ENCODE results near the gene CDH3. TPM values are rescaled to one million over a fixed set of nuclear protein-coding genes. Genes with fewer than 3 reads are reported as not detected.

Gene CDH3
- total RNA-seq, 4 donors from 2014 or later = 0.32 to 2.0 TPM; not detected in 2

- Histone ChIP-seq H3K36me3 (no peaks in the 10 kb centered on the region), H3K27ac (no peak overlapping the region), H3K4me3 (no peak overlapping the region), H3K27me3 (no peaks in the 10 kb centered on the region), H3K9me3 (no peaks in the 10 kb centered on the region), H3K4me1 (no peaks in the 10 kb centered on the region)
- in situ Hi-C loops (cut with MboI; ENCODE audit: low pct_ligation_motif_present in 1 of 4, low pct_unique_long_range_greater_than_20kb in 1 of 4, low sequenced_read_pairs in 3 of 4) (loop anchor here in 3 of 4 donors (10.0 kb wide), 2 partner anchors 95 to 105 kb away; no protein-coding TSS in a partner anchor), intact Hi-C loops (cut with DNase I; ENCODE audit: low total_unique reads) (no loop called here)
- 54% methylated on average over 6 of the region's 6 CpGs for WGBS, 2 donors (ENCODE audit: low coverage in 1 of 2)
- no peak for DNase-seq
- no peak for TF ChIP-seq EP300 (IDR thresholded peaks at IDR 0.05; ENCODE audit: low read depth)
- no peak for TF ChIP-seq POLR2A (IDR thresholded peaks at IDR 0.05)
- TF ChIP-seq CTCF (IDR thresholded peaks at IDR 0.05) = no peak
- TF ChIP-seq POLR2AphosphoS5 (IDR thresholded peaks at IDR 0.05) = no peak
Measured at GRCh38 chr16:68700120-68700519, 55.0 kb downstream of the CDH3 start.

- Histone ChIP-seq H3K9me3 (no peaks in the 10 kb centered on the region), H3K27ac (no peak overlapping the region), H3K27me3 (no peaks in the 10 kb centered on the region), H3K36me3 (no peaks in the 10 kb centered on the region), H3K4me3 (no peak overlapping the region), H3K4me1 (no peaks in the 10 kb centered on the region)
- intact Hi-C loops (cut with DNase I; ENCODE audit: low total_unique reads) (no loop called here), in situ Hi-C loops (cut with MboI; ENCODE audit: low pct_ligation_motif_present in 1 of 4, low pct_unique_long_range_greater_than_20kb in 1 of 4, low sequenced_read_pairs in 3 of 4) (loop anchor here in 3 of 4 donors (10.0 kb wide), 2 partner anchors 94 to 104 kb away; no protein-coding TSS in a partner anchor)
- 86 to 90% methylated on average over 2 to 5 of the region's 5 CpGs for WGBS, 2 donors (ENCODE audit: low coverage in 1 of 2)
- DNase-seq = no peak
- TF ChIP-seq EP300 (IDR thresholded peaks at IDR 0.05; ENCODE audit: low read depth) (no peak), POLR2A (IDR thresholded peaks at IDR 0.05) (no peak), CTCF (IDR thresholded peaks at IDR 0.05) (no peak), POLR2AphosphoS5 (IDR thresholded peaks at IDR 0.05) (no peak)
Measured at GRCh38 chr16:68700831-68701230, 55.7 kb downstream of the CDH3 start.

GRCh38 chr16:68704232-68704867 is 59.2 kb downstream of the CDH3 start:
- H3K4me3 ChIP-seq = no peak overlapping the region
- no peak overlapping the region for H3K27ac ChIP-seq
- H3K9me3 ChIP-seq = no peaks in the 10 kb centered on the region
- intact Hi-C loops (cut with DNase I; ENCODE audit: low total_unique reads) (no loop called here), in situ Hi-C loops (cut with MboI; ENCODE audit: low pct_ligation_motif_present in 1 of 4, low pct_unique_long_range_greater_than_20kb in 1 of 4, low sequenced_read_pairs in 3 of 4) (loop anchor here in 3 of 4 donors (10.0 kb wide), 2 partner anchors 90 to 100 kb away; no protein-coding TSS in a partner anchor)
- DNase-seq = peak; percentile 92
- H3K4me1 ChIP-seq = peaks cover 0 to 14% (median 6%) of the 10 kb centered on the region in 4 donors
- WGBS, 2 donors (ENCODE audit: low coverage in 1 of 2) = 36% methylated on average over 15 of the region's 15 CpGs; no CpG with 5 or more reads in 1 of the 2 donors
- no peaks in the 10 kb centered on the region for H3K36me3 ChIP-seq
- no peaks in the 10 kb centered on the region for H3K27me3 ChIP-seq
- peak; percentile 69 to 96 (median 79) for TF ChIP-seq CTCF (IDR thresholded peaks at IDR 0.05)
- TF ChIP-seq EP300 (IDR thresholded peaks at IDR 0.05; ENCODE audit: low read depth) = no peak
- TF ChIP-seq POLR2AphosphoS5 (IDR thresholded peaks at IDR 0.05) = peak in 2 of 3 donors; percentile 47 to 55
- no peak for TF ChIP-seq POLR2A (IDR thresholded peaks at IDR 0.05)

GRCh38 chr16:68707340-68708152 is 62.4 kb downstream of the CDH3 start:
- TF ChIP-seq POLR2A (IDR thresholded peaks at IDR 0.05) (no peak), POLR2AphosphoS5 (IDR thresholded peaks at IDR 0.05) (no peak), EP300 (IDR thresholded peaks at IDR 0.05; ENCODE audit: low read depth) (no peak), CTCF (IDR thresholded peaks at IDR 0.05) (peak in 1 of 5 experiments; percentile 15)
- H3K27me3 ChIP-seq = no peaks in the 10 kb centered on the region
- H3K4me1 ChIP-seq = peaks cover 0 to 20% (median 6%) of the 10 kb centered on the region in 4 donors
- H3K27ac ChIP-seq = peak overlapping the region; percentile 63 to 77 (median 70)
- H3K4me3 ChIP-seq = no peak overlapping the region
- intact Hi-C loops (cut with DNase I; ENCODE audit: low total_unique reads) = loop anchor here (5.0 kb wide), 2 partner anchors 175 to 1030 kb away; no protein-coding TSS in a partner anchor
- in situ Hi-C loops (cut with MboI; ENCODE audit: low pct_ligation_motif_present in 1 of 4, low pct_unique_long_range_greater_than_20kb in 1 of 4, low sequenced_read_pairs in 3 of 4) = loop anchor here in 3 of 4 donors (10.0 kb wide), 2 partner anchors 87 to 97 kb away; no protein-coding TSS in a partner anchor
- DNase-seq = peak; percentile 87
- WGBS, 2 donors (ENCODE audit: low coverage in 1 of 2) = 56 to 61% methylated on average over 5 to 22 of the region's 27 CpGs
- H3K36me3 ChIP-seq = no peaks in the 10 kb centered on the region
- H3K9me3 ChIP-seq = no peaks in the 10 kb centered on the region

All from transverse colon (tissue), 4 donors.